D721Med (cell line): Measurements from ENCODE around the gene COLEC12.

Experiments
- DNase-seq: peaks from one replicate; pipeline ENCODE4 v3.0.0; 2011; ENCODE audit warnings: low spot score; ENCODE audit not compliant: insufficient read length
- FAIRE-seq: peaks from 2 replicates; lab custom pipeline; 2011; peaks lifted over from hg19 to GRCh38; lab: Jason Lieb, UNC
- CTCF ChIP-seq: IDR thresholded peaks from 2 replicates; pipeline ENCODE4 v1.5.1; 2012; ENCODE audit warnings: mild to moderate bottlenecking, control low read depth; ENCODE audit not compliant: insufficient read depth; ENCODE audit errors: missing control alignments

The COLEC12 gene

GRCh38 chr18:446941-447560 is 53.5 kb downstream of the COLEC12 start:
- no peak for TF ChIP-seq CTCF
- no peak for FAIRE-seq
- no peak for DNase-seq

GRCh38 chr18:445055-445454 is 55.4 kb downstream of the COLEC12 start:
- TF ChIP-seq CTCF: no peak
- DNase-seq (no peak), FAIRE-seq (peak; percentile 67)

DNA sequence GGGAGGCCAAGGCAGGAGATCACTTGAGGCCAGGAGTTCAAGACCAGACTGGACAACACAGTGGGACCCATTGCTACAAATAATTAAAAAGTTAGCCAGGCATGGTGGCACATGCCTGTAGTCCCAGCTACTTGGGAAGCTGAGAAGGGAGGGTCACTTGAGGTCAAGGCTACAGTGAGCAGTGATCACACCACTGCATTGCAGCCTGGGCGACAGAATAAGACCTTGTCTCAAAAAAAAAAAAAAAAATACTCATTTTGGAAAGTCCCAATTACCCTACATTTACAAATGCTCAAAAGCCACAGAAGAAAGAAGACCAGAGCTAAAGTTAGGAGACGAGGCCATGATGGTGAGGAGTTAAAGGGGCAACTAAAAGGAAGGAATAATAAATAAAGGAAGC is 61.9 kb downstream of the COLEC12 start:
- TF ChIP-seq CTCF: no peak
- FAIRE-seq: no peak
- no peak for DNase-seq

DNA sequence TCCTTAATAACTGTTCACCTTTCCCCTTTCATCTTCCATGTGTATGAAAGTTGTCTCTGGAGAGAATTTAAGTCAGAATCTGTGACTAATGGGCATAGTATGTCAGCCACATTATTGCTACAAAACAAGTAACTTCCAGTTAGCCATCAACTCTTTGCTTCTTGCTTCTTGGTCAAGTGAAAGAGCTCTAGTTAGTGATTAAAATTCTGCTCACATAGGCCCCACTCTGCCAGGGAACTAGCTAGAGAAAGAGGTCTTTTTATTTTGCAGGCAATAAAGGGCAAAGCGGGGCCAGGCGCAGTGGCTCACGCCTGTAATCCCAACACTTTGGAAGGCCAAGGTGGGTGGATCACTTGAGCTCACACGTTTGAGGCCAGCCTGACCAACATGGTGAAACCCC is 64.6 kb downstream of the COLEC12 start:
- no peak for TF ChIP-seq CTCF
- no peak for FAIRE-seq

DNA sequence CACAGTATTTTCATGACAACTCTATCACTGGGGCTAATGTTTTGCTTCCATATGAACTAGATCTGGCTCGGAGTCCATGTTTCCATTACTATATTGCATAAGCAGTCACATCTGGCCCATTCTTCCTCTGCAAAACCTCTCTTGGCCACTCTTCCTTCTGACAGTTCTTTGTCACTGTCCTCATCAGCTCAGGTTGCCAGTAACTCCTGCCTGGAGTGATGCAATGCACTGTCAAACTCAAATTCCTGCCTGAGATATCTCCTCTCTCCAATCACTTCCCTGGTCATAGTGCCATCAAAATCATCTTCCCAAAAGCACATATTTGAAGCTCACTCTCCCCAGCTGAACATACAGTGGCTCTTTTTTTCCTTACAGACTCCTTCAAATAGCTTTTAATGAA is 66.1 kb downstream of the COLEC12 start:
- DNase-seq (no peak), FAIRE-seq (no peak)
- TF ChIP-seq CTCF: no peak

More for the DNA sequence above, 64.6 kb downstream of the COLEC12 start:
- no peak for DNase-seq

- DNase-seq (no peak), FAIRE-seq (no peak)
- TF ChIP-seq CTCF: no peak
Observed at GRCh38 chr18:433960-434359, 66.5 kb downstream of the COLEC12 start.

- FAIRE-seq (no peak), DNase-seq (no peak)
- TF ChIP-seq CTCF: no peak
Observed at GRCh38 chr18:433298-433697, 67.2 kb downstream of the COLEC12 start.
